Fibroblast of lung (primary cell): ENCODE measurements around the gene DNAJB6.

ENCODE experiments used
- EZH2 ChIP-seq: IDR thresholded peaks from 2 replicates; pipeline ENCODE4 v1.5.1; 2012; ENCODE audit warnings: low read length, control low read depth, mild to moderate bottlenecking; ENCODE audit errors: missing control alignments
- TF ChIP-seq, protein P1 (sequence below), 2 donors: IDR thresholded peaks in 1 of 2; conservative IDR thresholded peaks in 1 of 2; 1 replicate in 1 of 2; 2 replicates in 1 of 2; pipeline ENCODE4 v1.5.1; 2011 to 2012; ENCODE audit warnings: low read length in 2 of 2, control low read depth in 1 of 2, inconsistent platforms in 1 of 2, low read depth in 1 of 2, mild to moderate bottlenecking in 1 of 2

GRCh38 chr7:157366722-157367121 is 29.9 kb downstream of the DNAJB6 start:
- TF ChIP-seq, protein P1, sequence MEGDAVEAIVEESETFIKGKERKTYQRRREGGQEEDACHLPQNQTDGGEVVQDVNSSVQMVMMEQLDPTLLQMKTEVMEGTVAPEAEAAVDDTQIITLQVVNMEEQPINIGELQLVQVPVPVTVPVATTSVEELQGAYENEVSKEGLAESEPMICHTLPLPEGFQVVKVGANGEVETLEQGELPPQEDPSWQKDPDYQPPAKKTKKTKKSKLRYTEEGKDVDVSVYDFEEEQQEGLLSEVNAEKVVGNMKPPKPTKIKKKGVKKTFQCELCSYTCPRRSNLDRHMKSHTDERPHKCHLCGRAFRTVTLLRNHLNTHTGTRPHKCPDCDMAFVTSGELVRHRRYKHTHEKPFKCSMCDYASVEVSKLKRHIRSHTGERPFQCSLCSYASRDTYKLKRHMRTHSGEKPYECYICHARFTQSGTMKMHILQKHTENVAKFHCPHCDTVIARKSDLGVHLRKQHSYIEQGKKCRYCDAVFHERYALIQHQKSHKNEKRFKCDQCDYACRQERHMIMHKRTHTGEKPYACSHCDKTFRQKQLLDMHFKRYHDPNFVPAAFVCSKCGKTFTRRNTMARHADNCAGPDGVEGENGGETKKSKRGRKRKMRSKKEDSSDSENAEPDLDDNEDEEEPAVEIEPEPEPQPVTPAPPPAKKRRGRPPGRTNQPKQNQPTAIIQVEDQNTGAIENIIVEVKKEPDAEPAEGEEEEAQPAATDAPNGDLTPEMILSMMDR (conservative IDR thresholded peaks at IDR 0.05 in 1 of 2, IDR thresholded peaks at IDR 0.05 in 1 of 2; ENCODE audit: low read depth in 1 of 2, low read length in 2 of 2): no peak
- TF ChIP-seq EZH2: no peak
